SK-N-MC (cell line): ENCODE measurements around the gene MYO1D.

ENCODE experiments used
- DNase-seq: peaks from one replicate; pipeline ENCODE4 v3.0.0-alpha.2; 2011; ENCODE audit warnings: low read depth, low spot score
- H3K27ac ChIP-seq: fragments of 200-600 bp; sonication (generic); 2 replicates; pipeline ENCODE4 v1.5.1; 2016; ENCODE audit warnings: mixed run types
- H3K36me3 ChIP-seq: fragments of 200-600 bp; sonication (generic); 2 replicates; pipeline ENCODE4 v1.6.1; 2017; ENCODE audit warnings: antibody characterized with exemption, low read length, mixed read lengths; ENCODE audit not compliant: insufficient read depth
- H3K4me3 ChIP-seq: fragments of 200-600 bp; sonication (generic); 2 replicates; pipeline ENCODE4 v1.5.1; 2016
- H3K9ac ChIP-seq: fragments of 200-600 bp; sonication (generic); 2 replicates; pipeline ENCODE4 v1.8.0; 2017; ENCODE audit warnings: mixed run types, mixed read lengths; ENCODE audit not compliant: insufficient read length
- H3K9me3 ChIP-seq: fragments of 200-600 bp; sonication (generic); 2 replicates; pipeline ENCODE4 v1.6.1; 2017; ENCODE audit warnings: low read depth, mild to moderate bottlenecking, antibody characterized with exemption, low read length, moderate library complexity, mixed read lengths
- EZH2 ChIP-seq: fragments of 200-600 bp; sonication (generic); IDR thresholded peaks from one replicate; pipeline ENCODE4 v1.6.1; 2017; ENCODE audit warnings: antibody characterized with exemption
- FOXP2 ChIP-seq: optimal IDR thresholded peaks from 2 replicates; pipeline ENCODE3; 2011; ENCODE audit warnings: mild to moderate bottlenecking, moderate library complexity; ENCODE audit not compliant: insufficient read depth; ENCODE audit errors: extremely low read length, control extremely low read depth
- POLR2AphosphoS5 ChIP-seq: IDR thresholded peaks from 2 replicates; pipeline ENCODE4 v1.6.1; 2012; ENCODE audit warnings: mild to moderate bottlenecking, low read depth, low read length, borderline replicate concordance

The MYO1D gene

DNA sequence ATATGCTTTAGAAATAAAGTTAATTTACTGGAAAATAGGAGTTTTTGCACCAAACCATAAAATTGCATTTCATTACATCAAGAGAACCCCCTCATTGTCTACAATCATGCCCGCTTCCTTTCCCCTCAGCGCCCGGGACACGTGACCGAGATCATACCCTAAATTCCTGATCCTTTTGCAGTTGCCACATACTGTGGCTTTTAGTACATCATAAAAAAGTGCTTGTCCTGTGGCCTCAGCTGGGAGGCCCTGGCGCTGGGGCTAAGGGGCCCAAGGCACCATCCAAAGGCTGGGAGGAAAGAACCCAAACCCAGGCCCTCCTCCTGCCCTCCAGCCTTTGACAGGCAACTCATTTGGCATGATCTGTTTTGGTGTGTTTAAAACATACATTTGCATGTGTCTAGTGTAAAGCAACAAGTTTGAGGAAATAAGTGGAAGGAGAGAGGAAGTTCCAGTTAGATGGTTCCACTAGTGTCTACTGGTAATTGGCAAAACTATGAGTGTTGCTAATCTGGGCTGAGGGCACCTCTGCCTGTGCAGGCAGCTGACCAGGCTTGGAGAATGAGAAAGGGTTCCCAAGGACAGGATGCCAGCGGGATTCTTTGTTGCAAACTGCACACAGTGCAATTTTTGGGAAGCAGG, 384.2 kb downstream of the MYO1D start:
- Histone ChIP-seq H3K27ac (peak overlapping the region; percentile 76), H3K4me3 (peak overlapping the region; percentile 35; the same call in 1 of the 2 replicates), H3K9me3 (no peaks in the 10 kb centered on the region), H3K9ac (peak overlapping the region; percentile 22), H3K36me3 (peaks cover 28% of the 10 kb centered on the region)
- no peak for DNase-seq
- TF ChIP-seq FOXP2 (no peak), EZH2 (no peak), POLR2AphosphoS5 (no peak)

DNA sequence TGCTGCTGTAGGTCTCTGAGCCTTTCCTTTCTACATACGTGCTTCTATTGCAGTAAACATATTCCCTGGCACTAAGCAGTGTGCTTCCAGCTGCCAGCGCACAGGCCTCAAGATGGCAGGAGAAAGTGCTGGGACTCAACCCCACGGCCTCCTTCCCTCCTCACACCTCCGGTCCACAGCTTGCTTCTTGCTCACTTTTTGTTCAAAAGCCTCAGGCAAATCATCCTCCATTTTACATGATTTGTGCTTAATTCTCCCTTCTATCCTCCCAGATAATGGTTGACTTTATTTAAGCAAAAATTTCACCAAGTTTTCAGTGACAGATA, 384.7 kb downstream of the MYO1D start:
- Histone ChIP-seq H3K9ac (no peak overlapping the region), H3K27ac (peak overlapping the region; percentile 76), H3K4me3 (peak overlapping the region; percentile 35; the same call in 1 of the 2 replicates), H3K36me3 (peaks cover 28% of the 10 kb centered on the region), H3K9me3 (no peaks in the 10 kb centered on the region)
- TF ChIP-seq POLR2AphosphoS5 (no peak), EZH2 (no peak), FOXP2 (no peak)
- DNase-seq, result no peak

DNA sequence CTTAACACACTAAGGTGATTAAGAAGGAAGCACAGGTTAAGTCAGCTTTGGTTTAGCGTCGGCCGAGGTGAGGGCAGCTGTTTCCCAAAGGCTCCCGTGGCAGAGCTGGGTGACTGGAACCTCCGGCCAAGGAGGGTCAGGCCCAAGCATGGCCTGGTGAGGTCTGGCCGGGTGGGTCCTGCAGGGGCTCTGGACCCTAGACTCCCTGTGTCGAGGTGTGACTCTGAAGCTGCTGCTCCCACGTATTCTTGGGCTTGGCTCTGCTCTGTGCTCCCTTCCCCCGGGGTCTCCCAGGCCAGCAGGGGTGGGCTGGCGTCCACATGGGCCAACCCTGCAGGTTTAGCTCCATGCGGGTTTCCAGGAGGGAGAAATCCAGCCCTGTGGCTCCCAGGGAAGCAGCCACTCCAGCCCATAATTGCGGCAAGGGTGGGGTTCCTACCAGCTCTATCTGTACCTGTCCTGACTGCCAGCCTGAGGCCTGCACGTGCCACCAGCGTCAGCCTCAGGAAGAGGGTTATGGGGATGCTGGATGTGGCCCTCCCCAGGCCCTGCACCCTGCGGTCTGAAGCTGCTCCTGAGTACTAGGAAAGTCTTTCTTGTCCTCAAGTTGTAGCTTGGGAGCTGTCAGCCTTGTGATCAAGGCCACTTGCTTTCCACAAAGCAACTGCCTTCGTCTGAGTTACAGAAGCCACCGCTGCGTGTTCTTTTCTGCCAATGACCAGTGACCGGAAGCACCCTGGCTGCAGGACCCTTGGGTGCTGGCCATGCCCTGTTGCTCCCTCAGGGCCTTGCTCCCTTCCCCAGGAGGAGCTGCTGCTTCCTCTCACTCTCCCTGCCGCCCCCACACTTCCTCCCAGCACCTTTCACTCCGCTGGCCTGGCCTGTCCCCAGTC, 385.3 kb downstream of the MYO1D start:
- DNase-seq, result no peak
- no peak overlapping the region for H3K4me3 ChIP-seq
- TF ChIP-seq FOXP2, result no peak
- TF ChIP-seq POLR2AphosphoS5, result no peak
- no peak for TF ChIP-seq EZH2

DNA sequence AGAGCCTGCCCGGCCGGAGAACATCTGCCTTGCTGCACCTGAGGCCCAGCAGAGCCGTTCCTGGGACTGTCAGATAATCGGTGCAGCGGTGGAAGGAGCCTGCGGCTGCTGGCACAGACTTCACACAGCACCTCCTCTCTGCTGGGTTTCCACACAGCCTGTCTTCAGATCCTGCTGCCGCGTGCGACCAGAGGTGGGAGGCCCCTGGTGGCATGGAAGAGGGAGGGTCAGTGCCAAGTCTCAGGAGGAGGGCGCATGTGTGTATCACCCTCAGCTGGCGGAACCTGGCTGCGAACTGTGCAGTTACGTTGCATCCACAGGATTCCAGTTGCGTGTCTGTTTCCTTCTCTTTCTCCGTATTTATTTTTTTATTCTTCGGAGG, 386.8 kb downstream of the MYO1D start:
- H3K4me3 ChIP-seq, result peak overlapping the region; percentile 90
- H3K27ac ChIP-seq, result no peak overlapping the region
- H3K9me3 ChIP-seq, result no peaks in the 10 kb centered on the region
- DNase-seq, result no peak
- peak overlapping the region; percentile 4 for H3K9ac ChIP-seq
- TF ChIP-seq FOXP2 (no peak), POLR2AphosphoS5 (no peak)
- peaks cover 28% of the 10 kb centered on the region for H3K36me3 ChIP-seq

More for the DNA sequence above, 385.3 kb downstream of the MYO1D start:
- H3K36me3 ChIP-seq, result peaks cover 28% of the 10 kb centered on the region
- H3K27ac ChIP-seq, result peak overlapping the region; percentile 76
- no peak overlapping the region for H3K9ac ChIP-seq
- no peaks in the 10 kb centered on the region for H3K9me3 ChIP-seq

DNA sequence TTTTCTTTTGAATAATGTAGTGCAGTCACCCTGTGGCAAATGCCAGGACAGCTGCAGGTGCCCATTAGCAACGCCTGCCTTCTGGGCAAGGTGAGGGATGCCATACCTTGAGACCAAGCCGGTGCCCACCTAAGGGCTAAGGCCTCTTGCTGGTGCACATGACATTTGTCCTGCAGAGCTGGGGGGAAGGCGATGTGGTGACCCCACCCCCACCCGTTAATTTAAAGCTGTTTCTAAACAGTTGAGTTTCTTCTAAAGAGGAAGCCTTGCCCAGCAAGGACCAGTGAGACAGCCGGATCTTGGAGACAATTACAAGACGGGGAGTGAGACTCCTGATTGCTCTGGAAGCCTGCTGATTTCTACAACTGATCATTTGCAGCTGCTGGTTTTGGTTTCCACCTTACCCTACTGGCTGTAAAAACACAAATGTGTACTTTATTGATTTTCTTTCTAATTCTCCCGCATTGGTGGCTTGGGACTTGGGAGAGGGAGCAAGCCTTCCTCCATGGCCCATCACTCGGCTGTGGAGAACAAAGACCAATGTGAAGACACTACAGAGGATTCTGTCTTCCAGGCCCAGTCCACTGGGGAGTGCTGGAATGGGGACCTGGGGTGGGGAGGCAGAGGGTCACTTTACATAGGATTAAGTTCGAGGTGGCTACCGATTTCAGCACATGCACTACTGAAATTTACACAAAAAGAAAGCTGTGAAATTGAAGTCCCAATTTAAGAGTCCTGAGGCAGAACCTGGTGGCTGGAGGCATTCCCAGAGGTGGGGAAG, 387.4 kb downstream of the MYO1D start:
- Histone ChIP-seq H3K9ac (no peak overlapping the region), H3K36me3 (peaks cover 28% of the 10 kb centered on the region), H3K4me3 (peak overlapping the region; percentile 90), H3K27ac (no peak overlapping the region), H3K9me3 (no peaks in the 10 kb centered on the region)
- no peak for TF ChIP-seq FOXP2
- no peak for TF ChIP-seq POLR2AphosphoS5
- TF ChIP-seq EZH2, result no peak
- no peak for DNase-seq

DNA sequence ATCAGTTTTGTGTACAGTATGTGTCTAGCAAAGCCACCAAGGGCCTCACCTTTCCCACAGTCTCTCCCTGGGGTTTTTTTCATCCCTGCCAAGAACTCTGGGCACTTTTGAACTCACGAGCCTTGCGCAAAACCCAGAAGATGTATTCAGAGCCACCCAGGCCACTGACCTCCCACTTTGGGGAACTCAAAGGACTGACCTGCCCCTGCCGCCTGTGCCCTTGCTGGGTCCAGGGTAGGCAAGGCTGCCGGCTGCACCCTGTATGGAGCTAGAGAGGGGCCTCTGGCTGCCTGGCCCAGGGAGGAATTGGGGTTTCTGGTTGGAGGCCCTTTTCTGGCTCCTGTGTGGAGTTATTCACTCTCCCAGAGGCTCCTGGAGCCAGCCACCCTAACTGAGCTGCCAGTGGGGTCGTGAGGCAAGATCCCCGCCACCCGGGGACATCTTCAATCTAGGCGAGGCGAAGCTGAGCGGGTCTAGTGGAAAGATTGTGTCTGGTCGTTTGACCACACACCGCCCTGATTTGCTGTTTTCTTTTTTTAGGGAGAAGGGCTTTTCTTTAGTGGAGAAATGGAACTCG, 388.2 kb downstream of the MYO1D start:
- H3K9me3 ChIP-seq, result no peaks in the 10 kb centered on the region
- no peak for TF ChIP-seq FOXP2
- TF ChIP-seq EZH2, result no peak
- TF ChIP-seq POLR2AphosphoS5, result no peak
- peaks cover 28% of the 10 kb centered on the region for H3K36me3 ChIP-seq
- H3K9ac ChIP-seq, result no peak overlapping the region
- no peak for DNase-seq
- peak overlapping the region; percentile 90 for H3K4me3 ChIP-seq
- H3K27ac ChIP-seq, result no peak overlapping the region

DNA sequence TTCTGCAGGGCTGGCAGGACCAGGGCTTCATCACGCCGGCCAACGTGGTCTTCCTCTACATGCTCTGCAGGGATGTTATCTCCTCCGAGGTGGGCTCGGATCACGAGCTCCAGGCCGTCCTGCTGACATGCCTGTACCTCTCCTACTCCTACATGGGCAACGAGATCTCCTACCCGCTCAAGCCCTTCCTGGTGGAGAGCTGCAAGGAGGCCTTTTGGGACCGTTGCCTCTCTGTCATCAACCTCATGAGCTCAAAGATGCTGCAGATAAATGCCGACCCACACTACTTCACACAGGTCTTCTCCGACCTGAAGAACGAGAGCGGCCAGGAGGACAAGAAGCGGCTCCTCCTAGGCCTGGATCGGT, 388.8 kb downstream of the MYO1D start:
- no peaks in the 10 kb centered on the region for H3K9me3 ChIP-seq
- H3K4me3 ChIP-seq, result peak overlapping the region; percentile 90
- no peak for DNase-seq
- TF ChIP-seq FOXP2 (no peak), POLR2AphosphoS5 (no peak), EZH2 (no peak)
- H3K36me3 ChIP-seq, result peaks cover 28% of the 10 kb centered on the region
- peak overlapping the region; percentile 81 for H3K9ac ChIP-seq
- no peak overlapping the region for H3K27ac ChIP-seq

DNA sequence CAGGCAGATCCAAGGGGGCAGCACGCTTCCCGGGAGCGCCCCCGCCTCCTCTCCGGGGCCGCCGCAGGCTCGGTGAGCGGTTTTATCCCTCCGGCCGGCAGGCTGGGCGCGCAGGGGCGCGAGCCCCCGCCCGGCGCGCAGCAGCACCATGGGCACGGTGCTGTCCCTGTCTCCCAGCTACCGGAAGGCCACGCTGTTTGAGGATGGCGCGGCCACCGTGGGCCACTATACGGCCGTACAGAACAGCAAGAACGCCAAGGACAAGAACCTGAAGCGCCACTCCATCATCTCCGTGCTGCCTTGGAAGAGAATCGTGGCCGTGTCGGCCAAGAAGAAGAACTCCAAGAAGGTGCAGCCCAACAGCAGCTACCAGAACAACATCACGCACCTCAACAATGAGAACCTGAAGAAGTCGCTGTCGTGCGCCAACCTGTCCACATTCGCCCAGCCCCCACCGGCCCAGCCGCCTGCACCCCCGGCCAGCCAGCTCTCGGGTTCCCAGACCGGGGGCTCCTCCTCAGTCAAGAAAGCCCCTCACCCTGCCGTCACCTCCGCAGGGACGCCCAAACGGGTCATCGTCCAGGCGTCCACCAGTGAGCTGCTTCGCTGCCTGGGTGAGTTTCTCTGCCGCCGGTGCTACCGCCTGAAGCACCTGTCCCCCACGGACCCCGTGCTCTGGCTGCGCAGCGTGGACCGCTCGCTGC, 389.3 kb downstream of the MYO1D start:
- peaks cover 31% of the 10 kb centered on the region for H3K36me3 ChIP-seq
- H3K9ac ChIP-seq, result peak overlapping the region; percentile 81
- TF ChIP-seq EZH2 (no peak), POLR2AphosphoS5 (no peak), FOXP2 (no peak)
- H3K9me3 ChIP-seq, result no peaks in the 10 kb centered on the region
- DNase-seq, result no peak
- peak overlapping the region; percentile 90 for H3K4me3 ChIP-seq
- no peak overlapping the region for H3K27ac ChIP-seq
